GM12892 (cell line): ENCODE measurements around the gene FGF6.

ENCODE experiments used
- POLR2A ChIP-seq: IDR thresholded peaks from 2 replicates; pipeline ENCODE4 v1.6.1; 2011; ENCODE audit warnings: low read depth, low read length, control low read depth
- TAF1 ChIP-seq: IDR thresholded peaks from 2 replicates; pipeline ENCODE4 v1.6.1; 2011; ENCODE audit warnings: low read depth, mild to moderate bottlenecking, control low read depth, low read length, borderline replicate concordance

- TF ChIP-seq POLR2A (no peak), TAF1 (no peak)
Measured at GRCh38 chr12:4486049-4486699, 40.6 kb upstream of the FGF6 start.
